Stromal cell of bone marrow (primary cell): ENCODE results near the gene GYS1.

Source experiments
- DNase-seq: peaks from one replicate; pipeline ENCODE4 v3.0.0-alpha.2; 2012; ENCODE audit warnings: low read depth

Gene GYS1

DNA sequence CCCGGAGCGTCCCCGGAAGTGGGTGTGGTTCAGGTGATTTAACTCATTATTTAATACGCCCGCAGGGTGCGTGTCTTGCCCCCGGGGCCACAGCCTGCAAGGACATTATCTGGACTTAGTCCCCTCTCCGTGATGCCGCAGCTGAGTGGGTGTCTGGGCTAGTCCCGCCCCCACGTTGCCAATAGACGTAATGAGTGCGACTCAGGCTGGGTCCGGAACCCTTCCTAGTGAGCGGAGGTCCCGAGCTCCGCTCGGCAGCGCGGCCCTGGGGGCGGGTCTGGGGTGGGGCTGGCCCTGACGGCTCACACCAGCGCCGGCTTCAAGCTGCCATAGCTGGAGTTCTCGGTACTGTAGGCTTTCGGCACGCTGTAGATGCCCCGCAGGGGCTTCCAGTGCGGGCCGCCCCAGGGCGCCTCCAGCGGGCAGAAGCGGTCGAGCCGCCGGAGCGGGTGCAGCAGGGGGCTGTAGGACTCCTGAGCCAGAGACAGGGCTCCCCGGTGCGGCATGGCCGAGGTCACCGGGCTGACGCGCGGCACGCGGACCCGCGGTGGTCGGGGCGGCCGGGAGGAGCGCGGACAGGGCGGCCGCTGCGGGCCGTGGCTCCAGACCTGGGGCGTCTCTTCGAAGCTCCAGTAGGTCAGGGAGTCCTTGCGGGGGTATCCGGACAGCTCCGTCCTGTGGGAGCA, 24.7 kb upstream of the GYS1 start:
- no peak for DNase-seq

DNA sequence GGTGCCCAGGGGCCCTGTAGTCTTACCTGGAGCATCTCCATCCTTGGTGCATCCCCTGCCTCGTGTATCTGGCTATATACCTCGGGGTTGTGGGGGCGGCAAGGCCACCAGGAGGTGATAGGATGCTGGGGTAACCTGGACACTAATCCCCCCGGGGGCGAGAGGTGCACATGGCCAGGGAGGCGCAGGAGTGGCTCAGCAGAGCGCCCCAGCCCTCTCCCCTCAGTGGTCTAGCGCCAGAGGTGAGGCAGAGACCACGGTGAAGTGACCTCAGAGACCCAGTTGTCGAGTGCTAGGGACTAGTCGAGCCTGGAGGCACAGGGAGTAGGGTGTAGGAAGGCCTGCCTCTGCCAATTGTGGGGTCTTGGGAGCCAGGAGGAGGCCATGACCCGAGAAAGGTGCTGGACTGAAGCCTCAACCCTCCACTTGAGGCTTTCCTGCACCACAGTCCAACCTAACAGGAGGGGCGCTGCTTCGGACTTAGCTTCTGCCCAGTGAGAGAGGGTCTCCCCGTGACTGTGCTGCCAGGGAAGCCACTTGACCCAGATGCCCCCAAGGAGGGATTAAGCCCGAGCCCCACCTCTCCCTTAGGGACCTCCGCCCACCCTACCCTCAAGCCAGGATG, 24.0 kb upstream of the GYS1 start, which contains the start of gene LHB:
Gene LHB, minus strand, starts transcription at position 51 of the 625 bp plus-strand sequence. Its CDS starts 10 bp downstream, at position 41.
- no peak for DNase-seq

DNA sequence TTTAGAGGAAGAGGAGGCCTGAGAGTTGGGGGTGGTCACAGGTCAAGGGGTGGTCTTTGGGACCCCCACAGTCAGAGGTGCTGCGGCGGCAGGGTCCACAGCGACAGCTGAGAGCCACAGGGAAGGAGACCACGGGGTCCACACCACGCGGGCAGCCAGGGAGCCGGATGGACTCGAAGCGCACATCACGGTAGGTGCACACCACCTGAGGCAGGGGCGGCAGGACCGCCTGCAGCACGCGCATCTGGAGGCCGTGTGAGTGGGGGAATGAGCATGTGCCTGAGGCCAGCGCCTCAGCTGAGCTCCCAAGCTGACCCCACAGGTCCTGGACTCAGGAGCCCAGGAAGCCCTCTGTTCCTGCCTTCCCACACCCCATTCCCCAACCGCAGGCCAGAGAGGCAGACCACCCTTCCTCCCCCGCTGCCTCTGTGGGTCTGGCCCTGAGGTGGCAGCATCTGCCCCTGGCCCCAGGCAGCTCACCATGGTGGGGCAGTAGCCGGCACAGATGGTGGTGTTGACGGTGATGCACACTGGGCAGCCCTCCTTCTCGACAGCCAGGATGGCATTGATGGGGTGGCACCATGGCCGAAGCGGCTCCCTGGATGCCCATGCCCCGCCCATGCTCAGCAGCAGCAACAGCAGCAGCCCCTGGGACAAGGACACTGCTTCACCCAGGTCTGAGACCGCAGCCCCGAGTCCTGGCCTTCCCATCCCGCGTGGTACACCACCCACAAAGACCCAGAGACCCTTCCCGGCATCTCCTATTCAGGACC, 23.1 kb upstream of the GYS1 start:
- DNase-seq: no peak

DNA sequence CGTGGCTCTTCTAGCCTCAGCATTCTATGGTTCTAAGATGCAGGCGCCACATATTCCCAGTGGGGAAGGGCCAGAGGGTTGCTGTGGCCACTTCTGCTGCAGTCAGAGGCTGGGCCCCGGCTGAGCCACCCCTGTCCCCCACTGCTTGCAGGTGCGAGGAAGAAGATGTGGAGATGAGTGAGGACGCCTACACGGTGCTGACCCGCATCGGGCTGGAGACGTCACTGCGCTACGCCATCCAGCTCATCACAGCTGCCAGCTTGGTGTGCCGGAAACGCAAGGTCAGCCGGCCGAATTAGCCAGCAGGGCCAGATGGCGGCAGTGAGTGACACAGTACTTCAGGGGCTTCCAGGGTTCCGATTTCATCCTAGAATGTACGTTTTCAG, 21.8 kb upstream of the GYS1 start:
- no peak for DNase-seq

DNA sequence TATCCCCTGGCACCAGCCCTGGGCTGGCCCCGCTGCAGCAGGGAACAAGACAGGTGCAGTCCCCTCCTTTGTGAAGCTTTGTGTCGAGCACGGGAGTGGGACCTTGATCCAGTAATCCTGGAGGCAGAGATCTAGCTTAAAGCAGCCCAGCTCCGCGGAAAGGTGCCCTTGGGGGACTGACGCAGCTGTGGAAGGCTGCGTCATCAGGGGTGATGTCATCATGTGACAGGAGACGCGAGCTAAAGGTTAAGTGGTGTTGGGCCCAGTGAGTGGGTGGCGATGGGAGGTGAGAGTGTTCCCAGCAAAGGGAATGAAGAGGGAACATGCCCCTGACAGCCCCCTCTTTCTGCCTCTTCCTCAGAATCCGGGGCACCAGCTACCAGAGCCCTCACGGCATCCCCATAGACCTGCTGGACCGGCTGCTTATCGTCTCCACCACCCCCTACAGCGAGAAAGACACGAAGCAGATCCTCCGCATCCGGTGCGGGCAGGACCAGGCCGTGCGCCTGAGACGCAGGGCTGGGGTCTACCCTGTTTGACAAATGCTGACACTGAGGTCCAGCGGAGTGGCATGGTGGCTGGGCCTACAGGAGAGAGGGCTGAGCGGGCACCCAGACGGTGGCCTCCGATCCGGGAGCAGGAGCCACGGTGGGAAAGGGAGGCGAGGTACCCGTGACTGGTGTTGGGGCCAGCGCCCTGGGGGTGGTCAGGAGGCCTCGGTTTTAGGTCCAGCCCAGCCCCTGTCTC, 21.2 kb upstream of the GYS1 start:
- DNase-seq: no peak

DNA sequence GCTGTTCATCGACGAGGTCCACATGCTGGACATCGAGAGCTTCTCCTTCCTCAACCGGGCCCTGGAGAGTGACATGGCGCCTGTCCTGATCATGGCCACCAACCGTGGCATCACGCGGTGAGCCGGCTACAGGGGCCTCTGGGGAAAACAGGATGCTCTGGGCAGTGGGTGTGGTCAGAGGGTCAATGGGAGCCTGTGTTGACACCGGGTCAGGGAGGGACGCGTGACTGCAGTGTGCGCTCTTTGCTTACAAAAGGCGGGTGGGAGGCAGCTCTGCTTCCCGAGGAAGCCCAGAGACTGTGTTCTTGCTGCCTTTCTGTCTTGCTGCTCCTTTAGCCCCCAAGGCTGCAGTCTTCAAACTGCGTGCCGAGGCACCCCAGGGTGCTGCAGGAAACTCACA, 18.1 kb upstream of the GYS1 start:
- no peak for DNase-seq

DNA sequence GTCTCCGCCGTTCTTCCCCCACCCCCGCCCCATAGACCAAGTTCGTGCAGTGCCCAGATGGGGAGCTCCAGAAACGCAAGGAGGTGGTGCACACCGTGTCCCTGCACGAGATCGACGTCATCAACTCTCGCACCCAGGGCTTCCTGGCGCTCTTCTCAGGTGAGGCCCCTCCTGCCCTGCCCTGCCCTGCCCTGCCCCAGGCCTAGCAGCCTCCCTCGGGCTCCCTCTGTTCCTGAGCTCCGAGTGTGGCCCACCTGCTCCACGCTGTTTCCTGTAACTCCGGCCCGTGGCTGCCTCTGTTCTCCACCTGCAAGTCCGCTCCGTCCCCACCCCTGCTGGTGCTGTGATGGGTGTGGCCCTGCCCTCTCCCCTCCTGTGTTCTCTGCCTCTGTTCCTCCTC, 17.3 kb upstream of the GYS1 start:
- DNase-seq: no peak

DNA sequence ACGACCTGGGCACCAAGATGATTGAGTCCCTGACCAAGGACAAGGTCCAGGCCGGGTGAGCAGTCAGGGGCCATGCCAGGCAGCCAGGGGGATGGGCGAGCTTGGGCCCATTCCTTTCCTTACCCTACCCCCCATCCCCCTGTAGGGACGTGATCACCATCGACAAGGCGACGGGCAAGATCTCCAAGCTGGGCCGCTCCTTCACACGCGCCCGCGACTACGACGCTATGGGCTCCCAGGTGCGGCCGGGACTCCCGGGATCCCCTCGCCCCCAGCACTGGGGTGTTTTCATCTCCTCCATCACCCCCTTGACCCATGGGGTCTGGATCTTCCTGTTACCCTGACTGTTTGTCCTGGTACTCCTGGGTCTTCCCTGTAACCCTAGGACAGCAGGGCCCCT, 16.7 kb upstream of the GYS1 start:
- no peak for DNase-seq

DNA sequence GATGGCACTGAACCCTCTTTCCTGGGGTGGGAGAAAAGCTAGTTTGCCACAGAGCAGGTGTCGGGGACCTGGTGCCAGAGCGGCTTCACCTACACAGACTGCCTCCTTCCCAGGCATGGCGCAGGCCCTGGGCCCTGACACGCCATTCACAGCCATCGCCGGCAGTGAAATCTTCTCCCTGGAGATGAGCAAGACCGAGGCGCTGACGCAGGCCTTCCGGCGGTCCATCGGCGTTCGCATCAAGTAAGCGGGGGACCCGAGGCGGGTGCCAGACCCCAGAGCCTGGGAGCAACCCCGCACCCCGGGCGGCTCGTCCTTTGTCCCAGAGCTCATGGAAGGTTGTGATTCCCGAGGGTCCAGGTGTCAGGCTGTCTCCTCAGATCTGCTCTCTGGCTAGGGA, 13.8 kb upstream of the GYS1 start:
- DNase-seq: no peak

DNA sequence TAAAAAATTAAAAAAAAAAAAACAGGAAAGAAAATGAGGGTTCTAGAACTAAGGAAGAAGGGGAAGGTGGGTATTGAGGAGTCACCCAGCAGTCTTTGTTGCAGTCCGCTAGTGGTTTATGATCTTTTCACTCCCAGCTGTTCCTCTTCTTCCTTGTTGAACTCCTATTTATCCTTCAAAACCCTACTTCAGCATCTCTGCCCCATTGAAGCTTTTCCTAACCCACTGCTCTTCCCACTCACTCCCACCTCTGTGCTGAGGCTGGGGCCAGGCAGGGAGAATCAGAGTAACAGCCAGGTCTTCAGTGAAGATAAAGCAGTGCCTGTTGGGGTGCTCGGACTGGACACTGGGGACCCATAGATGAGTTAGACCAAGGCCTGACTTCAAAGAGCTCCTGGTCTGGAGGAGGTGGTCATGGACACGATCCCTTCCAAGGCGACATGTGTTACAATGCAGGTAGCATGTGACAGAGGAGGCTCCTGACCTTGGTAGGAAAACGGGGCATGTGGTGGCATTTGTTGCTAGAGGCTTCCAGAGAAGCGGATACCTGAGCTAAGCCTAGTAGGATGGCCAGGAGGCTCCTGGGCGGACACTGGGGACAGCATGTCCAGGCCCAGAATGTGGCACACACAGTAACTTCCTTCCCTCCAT, 12.0 kb upstream of the GYS1 start:
- DNase-seq: no peak

DNA sequence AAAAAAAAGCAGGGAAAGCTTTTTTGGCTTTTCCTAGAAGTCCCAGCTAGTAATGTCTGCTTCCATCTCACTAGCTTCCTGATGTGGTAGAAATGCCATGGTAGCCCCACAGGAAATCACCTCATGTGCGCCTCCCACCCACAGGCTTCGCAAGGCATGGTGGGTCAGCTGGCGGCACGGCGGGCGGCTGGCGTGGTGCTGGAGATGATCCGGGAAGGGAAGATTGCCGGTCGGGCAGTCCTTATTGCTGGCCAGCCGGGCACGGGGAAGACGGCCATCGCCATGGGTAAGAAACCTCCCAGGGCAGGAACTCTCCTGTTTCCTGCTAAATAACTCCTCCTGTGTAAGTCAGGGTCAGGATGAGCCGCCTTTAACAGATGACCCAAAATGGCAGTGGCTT, 11.0 kb upstream of the GYS1 start:
- no peak for DNase-seq

DNA sequence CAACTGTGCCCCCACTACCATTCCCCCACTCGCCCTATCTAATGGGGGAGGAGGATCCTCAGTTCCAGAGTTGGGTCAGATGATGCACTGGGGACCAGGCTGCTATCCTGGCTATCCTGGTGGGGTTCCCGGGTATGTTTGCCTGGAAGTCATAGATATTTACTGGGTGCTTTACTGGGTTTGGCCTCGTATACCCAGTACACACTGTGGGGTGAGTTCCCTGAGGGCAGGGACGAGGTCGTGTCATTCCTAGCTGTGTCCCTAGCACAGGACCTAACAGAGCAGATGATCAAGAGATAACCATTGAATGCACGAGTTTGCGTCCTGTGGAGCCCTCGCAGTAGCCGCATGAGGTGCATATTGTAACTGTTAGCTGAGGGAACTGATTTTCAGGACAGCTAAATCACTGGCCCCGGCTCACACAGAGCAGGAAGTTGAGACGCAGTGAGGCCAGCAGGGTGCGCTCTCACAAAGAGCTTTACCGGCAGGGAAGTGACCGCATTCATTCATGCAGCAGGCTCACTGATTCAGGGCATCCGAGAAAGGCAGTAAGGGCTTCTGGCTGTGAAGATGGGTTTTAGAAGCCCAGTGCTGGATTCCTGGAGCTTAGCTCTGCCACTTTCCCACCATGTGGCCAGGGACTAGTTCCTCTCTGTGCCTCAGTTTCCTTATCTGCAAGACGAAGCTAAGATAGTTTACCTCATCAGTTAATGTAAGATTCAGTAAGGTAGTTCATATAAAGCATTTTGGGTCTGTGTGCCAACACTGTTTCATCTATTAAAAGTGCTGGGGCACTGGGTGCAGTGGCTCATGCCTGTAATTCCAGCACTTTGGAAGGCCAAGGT, 6.6 kb upstream of the GYS1 start:
- no peak for DNase-seq

DNA sequence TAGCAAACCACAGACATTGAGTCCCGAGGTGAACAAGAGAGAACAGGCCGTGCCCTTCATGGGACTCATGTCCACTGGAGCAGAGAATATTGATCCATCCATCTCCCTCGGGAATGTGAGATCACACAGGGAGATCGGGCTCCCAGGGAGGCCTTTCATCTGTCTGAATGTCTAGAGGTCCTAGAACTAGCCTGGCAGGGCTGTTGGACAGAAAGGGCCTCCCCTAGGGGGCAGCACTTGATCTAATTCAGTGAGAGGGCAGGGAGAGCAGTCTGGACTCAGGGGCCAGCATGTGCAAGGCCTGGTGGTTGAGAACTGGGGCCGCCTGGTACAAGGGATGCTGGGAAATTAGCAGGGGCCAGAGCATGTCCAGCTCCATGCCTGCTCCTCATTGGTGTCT, 4.9 kb upstream of the GYS1 start:
- no peak for DNase-seq

DNA sequence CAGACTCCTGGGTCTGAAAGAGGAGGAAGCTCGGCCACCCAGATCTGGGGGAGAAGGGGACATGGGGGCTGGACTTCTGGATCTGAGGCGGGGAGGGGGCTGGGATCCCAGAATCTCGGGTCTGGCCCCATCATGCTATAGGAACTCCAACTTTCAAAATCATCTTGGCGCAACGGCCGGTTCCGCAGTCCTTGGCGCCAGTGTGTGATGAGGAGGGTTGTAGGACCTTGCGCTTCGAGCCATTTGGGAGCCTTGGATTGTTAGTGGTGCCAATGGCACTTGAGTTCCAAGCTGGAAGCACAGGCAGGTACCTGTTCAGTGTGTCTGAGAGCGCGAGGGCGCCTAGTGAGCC, 902 bp upstream of the GYS1 start:
- no peak for DNase-seq

DNA sequence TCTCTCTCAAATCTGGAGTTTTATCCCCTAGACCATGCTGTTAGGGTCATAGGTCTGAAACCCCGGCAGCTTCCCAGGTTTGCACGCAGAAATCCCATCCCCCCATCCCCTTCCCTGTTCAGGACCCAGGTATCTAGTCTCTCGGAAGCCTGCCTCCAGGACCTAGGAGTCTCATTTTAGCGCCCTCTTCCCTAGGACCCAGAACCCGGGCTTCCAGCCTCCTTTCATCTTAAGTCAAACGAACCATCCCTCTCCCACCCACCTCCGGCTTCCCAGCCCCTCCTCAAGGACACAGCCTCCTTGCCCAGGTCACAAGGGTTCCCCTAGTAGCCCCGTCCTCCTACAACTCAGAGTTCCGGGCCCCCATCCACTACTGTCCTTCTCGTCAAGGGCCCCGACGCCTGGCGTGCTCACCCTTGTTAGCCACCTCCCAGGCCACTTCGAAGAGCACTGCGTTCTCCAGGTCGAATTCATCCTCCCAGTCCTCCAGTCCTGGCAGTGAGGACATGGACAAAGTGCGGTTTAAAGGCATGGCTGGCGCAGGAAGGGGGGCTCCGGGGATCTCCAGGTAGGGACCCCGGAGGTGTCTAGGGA, 431 bp downstream of the GYS1 start:
- DNase-seq: no peak

DNA sequence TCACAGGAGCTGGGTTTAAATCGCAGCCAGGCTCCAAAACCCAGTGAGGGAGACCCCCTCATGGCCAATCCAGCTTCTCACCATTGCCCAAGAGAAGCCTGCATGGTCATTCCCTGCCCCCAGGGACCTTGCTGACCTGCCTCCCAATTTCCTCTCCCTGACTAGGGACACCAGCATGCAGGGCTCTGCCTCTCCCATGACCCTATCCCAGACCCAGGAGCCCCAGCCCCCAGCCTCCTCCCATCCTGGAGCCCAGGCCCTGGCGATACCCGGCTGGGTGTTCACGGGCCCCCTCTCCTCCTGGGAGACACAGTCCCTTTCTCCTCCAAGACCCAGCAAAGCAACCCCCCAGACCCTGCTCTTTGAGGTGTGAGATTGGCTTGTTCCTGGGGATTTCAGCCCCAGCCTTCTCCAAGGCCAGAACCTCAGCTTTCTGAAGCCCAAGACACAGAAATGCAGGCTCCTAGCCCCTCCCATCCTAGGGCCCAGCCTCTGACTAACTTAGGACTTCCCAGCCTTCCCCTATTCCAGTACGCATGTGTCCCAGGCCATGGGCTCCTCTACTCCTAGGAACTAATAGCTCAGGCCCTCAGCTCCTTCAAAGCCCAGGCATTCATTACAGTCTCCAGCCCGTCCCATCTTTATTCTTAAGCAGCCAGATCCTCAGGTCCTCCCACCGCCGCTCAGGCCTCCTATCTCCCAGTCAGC, 1.1 kb downstream of the GYS1 start:
- peak; percentile 84 for DNase-seq

DNA sequence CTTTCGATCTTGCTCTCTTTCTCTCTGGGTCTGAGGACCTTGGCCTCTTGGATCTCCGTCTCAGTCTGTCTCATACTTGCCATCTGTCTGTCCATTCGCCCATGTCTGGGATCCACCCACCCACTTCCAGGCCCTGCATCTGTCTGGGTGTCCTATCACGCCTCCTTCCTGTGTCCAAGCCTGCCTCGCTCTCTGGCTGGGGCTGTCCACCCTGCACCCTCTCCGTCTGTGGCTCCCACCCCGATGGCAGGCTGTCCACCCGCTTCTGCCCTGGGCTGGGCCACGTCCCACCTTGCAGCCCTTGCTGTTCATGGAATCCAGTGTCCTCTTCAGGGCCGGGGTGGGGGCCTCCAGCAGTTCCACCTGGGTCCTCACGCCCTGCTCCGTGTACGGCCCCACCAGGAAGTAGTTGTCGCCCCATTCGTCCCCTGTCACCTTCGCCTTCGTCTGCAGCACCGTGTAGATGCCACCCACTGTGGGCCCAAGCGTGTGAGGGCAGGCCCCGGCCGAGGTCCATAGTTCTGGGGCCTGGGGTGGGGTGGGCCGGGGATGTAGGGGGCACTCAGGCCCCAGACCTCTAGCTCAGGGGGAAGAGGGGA, 2.0 kb downstream of the GYS1 start:
- no peak for DNase-seq

DNA sequence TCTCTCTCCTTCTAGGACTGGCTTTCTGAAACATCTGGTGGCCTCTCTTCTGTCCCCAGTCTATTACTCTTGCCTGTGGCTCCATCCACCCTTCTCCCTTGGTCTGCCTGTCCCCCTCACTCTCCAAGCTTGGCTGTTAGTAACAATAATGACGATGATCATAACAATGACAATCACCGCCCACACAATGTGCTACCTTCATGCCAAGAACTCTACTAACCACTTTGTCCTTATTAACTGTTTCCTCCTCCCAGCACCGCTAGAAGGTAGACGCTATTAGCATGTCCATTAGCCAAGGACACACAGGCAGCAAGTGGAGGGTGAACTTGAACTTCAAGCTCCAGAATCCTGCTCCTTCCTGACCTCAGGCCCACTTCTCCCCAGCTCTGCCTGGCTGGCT, 2.7 kb downstream of the GYS1 start:
- DNase-seq: no peak

DNA sequence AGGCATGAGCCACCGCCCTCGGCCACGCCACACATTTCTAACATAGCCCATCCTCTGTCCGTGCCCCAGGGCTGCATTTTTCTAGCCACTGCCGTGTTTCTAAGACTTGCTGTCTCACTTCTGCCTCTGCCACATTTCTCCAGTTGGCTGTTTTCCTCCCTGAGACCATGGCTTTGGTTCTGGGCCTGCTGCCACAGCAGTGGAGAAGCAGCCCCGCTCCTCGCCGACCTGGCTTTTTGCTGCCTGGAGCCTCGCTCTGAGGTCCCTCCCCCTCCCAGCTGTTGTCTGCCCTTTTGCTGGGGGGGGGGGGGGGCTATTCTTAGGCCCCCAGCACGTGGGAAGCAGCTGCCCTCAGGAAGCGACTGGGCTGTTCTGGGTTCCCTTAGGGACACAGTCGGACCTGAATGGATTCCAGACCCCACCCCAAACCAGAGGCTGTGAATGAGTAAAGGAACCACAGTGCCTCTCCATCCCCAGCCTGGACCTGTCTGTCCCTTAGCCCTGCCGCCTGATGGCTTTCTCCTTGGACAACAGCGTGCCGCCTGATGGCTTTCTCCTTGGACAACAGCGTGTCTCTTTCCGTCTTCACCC, 3.3 kb downstream of the GYS1 start:
- no peak for DNase-seq
